Parathyroid adenoma (tissue), 2 donors: Measurements from ENCODE around the gene CANX.

Experiments
- H2AFZ ChIP-seq: fragments of 300-600 bp; sonication (generic); one replicate; pipeline ENCODE4 v1.7.0; 2017; ENCODE audit warnings: antibody characterized with exemption, mild to moderate bottlenecking
- H3K27ac ChIP-seq: fragments of 300-600 bp; sonication (generic); one replicate; pipeline ENCODE4 v1.7.0; 2017
- H3K27me3 ChIP-seq: fragments of 300-600 bp; sonication (generic); one replicate; pipeline ENCODE4 v1.7.0; 2017; ENCODE audit warnings: low read length; ENCODE audit not compliant: control insufficient read depth, insufficient read depth
- H3K36me3 ChIP-seq: fragments of 300-600 bp; sonication (generic); one replicate; pipeline ENCODE4 v1.7.0; 2017; ENCODE audit warnings: low read length; ENCODE audit not compliant: control insufficient read depth, insufficient read depth
- H3K4me1 ChIP-seq: fragments of 300-600 bp; sonication (generic); one replicate; pipeline ENCODE4 v1.7.0; 2017; ENCODE audit warnings: control low read depth
- H3K4me2 ChIP-seq: fragments of 300-600 bp; sonication (generic); one replicate; pipeline ENCODE4 v1.7.0; 2017; ENCODE audit warnings: low read length
- H3K4me3 ChIP-seq: fragments of 300-600 bp; sonication (generic); one replicate; pipeline ENCODE4 v1.7.0; 2017; ENCODE audit warnings: low read depth, low read length
- H3K79me2 ChIP-seq: fragments of 300-600 bp; sonication (generic); one replicate; pipeline ENCODE4 v1.7.0; 2017; ENCODE audit warnings: control low read depth
- H3K9ac ChIP-seq: fragments of 300-600 bp; sonication (generic); one replicate; pipeline ENCODE4 v1.7.0; 2017; ENCODE audit warnings: mild to moderate bottlenecking
- H3K9me3 ChIP-seq: fragments of 300-600 bp; sonication (generic); one replicate; pipeline ENCODE4 v1.7.0; 2017; ENCODE audit warnings: low read length; ENCODE audit not compliant: control insufficient read depth
- CTCF ChIP-seq: fragments of 300-600 bp; sonication (generic); IDR thresholded peaks from one replicate; pipeline ENCODE4 v1.7.0; 2017; ENCODE audit warnings: antibody characterized with exemption, mild to moderate bottlenecking
- donor health status: primary hyperparathyroidism.

CANX gene

GRCh38 chr5:179758955-179759354 is 60.2 kb downstream of the CANX start:
- H3K4me2 ChIP-seq: no peak overlapping the region
- no peak overlapping the region for H2AFZ ChIP-seq
- peaks cover 53% of the 10 kb centered on the region for H3K79me2 ChIP-seq
- H3K27me3 ChIP-seq: no peaks in the 10 kb centered on the region
- H3K27ac ChIP-seq: no peak overlapping the region
- TF ChIP-seq CTCF: no peak
- H3K9me3 ChIP-seq: no peaks in the 10 kb centered on the region
- H3K36me3 ChIP-seq: no peaks in the 10 kb centered on the region
- H3K4me3 ChIP-seq: no peak overlapping the region
- H3K4me1 ChIP-seq: peaks cover 43% of the 10 kb centered on the region
- H3K9ac ChIP-seq: no peak overlapping the region

DNA sequence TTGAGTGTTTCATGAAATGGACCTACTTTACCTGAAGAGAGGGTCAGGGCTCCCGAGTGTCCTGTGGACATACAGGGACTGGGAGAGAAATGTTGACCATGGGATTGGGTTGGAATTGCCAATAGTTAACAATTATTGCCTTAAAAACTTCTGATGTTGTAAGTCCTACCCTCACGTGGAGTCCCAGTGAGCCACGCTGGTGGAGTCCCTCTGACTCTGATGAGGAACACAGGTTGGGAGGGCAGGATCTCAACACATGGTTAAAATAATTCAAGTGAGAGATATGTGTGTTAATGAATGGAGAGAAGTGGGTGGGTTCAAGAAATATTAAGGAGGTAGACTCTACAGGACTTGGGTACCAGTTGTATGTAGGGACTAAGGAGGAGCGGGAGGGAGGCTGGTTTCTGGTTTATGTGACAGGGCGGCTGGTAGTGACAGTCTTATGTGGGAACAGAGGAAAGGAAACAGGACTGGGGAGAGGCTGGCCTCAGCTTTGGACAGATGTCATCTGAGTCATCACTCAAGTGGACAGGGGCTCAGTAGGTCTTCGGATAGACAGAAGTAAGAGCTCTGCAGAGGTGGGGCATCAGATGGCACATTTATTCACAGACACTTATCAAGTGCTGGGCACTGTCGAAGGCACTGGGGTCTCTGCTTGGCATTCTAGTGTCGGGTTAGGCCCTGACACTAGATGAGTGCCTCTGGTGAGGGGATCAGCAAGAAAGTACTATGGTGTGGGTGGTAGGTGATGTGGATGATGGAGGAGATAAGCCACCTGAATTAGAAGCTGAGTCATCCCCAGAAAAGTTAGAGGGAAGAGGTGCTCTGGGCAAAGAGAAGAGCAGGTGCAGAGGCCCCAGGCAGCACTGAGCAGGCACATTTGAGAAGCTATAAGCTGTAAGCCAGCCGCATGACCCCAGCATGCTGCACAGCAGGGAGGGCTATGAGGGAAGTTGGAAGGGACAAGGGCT is 61.1 kb downstream of the CANX start:
- no peak for TF ChIP-seq CTCF
- Histone ChIP-seq H3K9ac (no peak overlapping the region), H3K79me2 (peaks cover 46% of the 10 kb centered on the region), H3K9me3 (no peaks in the 10 kb centered on the region), H3K27ac (no peak overlapping the region), H3K36me3 (no peaks in the 10 kb centered on the region), H3K4me2 (no peak overlapping the region), H3K27me3 (no peaks in the 10 kb centered on the region), H3K4me3 (no peak overlapping the region), H3K4me1 (peaks cover 39% of the 10 kb centered on the region), H2AFZ (no peak overlapping the region)

GRCh38 chr5:179762079-179762780 is 63.5 kb downstream of the CANX start:
- Histone ChIP-seq H3K4me2 (peak overlapping the region; percentile 39), H3K4me1 (peaks cover 32% of the 10 kb centered on the region), H3K27ac (peak overlapping the region; percentile 17), H3K79me2 (peaks cover 41% of the 10 kb centered on the region), H3K27me3 (no peaks in the 10 kb centered on the region), H3K4me3 (no peak overlapping the region), H2AFZ (no peak overlapping the region), H3K9me3 (no peaks in the 10 kb centered on the region), H3K36me3 (no peaks in the 10 kb centered on the region), H3K9ac (no peak overlapping the region)
- TF ChIP-seq CTCF: no peak

DNA sequence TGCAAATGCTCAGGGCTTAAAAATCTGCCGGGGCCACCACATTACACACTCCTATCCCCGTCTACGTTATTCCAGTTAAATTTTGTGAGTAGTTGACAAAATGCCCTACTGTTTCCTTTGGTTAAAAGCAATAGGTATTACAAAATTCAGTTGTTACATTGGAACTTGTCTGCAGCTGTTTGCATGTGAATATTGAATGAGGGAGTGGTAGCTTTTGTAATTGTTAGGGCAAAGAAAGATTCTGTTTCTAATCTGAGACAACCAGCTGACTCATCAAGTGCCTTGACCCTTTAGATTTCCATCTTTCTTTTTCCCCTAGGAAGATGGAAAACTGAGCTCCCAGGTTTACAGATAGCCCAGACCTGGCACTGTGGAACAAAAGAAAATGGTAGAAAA is 64.0 kb downstream of the CANX start:
- H3K4me1 ChIP-seq: peaks cover 32% of the 10 kb centered on the region
- peak overlapping the region; percentile 17 for H3K27ac ChIP-seq
- no peaks in the 10 kb centered on the region for H3K27me3 ChIP-seq
- no peaks in the 10 kb centered on the region for H3K9me3 ChIP-seq
- no peak for TF ChIP-seq CTCF
- H2AFZ ChIP-seq: no peak overlapping the region
- H3K9ac ChIP-seq: no peak overlapping the region
- H3K36me3 ChIP-seq: no peaks in the 10 kb centered on the region
- peaks cover 38% of the 10 kb centered on the region for H3K79me2 ChIP-seq
- peak overlapping the region; percentile 39 for H3K4me2 ChIP-seq
- no peak overlapping the region for H3K4me3 ChIP-seq
